GM12878 (cell line): ENCODE results near the gene MORC1.

Experiments
- CEBPZ ChIP-seq: fragments of 150-350 bp; IDR thresholded peaks from 2 replicates; pipeline ENCODE4 v1.6.1; 2016; ENCODE audit warnings: low read depth, low read length
- SMC3 ChIP-seq: IDR thresholded peaks from 2 replicates; pipeline ENCODE4 v1.6.1; 2011; ENCODE audit warnings: low read length, improper control_type of control experiment, borderline replicate concordance
- TAF1 ChIP-seq: IDR thresholded peaks from 2 replicates; pipeline ENCODE4 v1.6.1; 2011; ENCODE audit warnings: mild to moderate bottlenecking, low read depth, low read length, borderline replicate concordance
- TF ChIP-seq, protein P1 (sequence below), 3 experiments: IDR thresholded peaks in 2 of 3; conservative IDR thresholded peaks in 1 of 3; 2 replicates each; pipeline ENCODE4 v1.5.1; 2011; ENCODE audit warnings: low read depth in 3 of 3, low read length in 3 of 3, mild to moderate bottlenecking in 3 of 3, control low read depth in 2 of 3, moderate library complexity in 2 of 3, inconsistent platforms in 1 of 3, mixed read lengths in 1 of 3; ENCODE audit not compliant: control insufficient read depth in 2 of 3, insufficient read depth in 1 of 3; ENCODE audit errors: extremely low read depth in 1 of 3

DNA sequence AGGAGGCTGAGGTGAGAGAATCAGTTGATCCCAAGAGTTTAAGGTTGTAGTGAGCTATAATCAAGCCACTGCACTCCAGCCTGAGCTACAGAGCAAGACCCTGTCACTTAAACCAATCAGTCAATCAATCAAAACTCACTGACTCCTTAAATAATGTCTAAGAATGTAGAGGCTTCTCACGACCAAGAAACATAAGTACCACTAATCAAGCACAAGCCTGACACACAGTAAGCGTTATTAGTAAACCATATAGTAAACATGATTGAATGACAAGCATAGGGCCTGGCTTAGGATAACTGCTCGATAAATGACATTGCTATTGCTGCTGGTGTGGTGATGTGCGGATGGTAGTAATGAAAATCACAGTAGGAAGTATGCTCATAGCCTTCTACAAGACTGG, 48.0 kb upstream of the MORC1 start:
- TF ChIP-seq, protein P1, sequence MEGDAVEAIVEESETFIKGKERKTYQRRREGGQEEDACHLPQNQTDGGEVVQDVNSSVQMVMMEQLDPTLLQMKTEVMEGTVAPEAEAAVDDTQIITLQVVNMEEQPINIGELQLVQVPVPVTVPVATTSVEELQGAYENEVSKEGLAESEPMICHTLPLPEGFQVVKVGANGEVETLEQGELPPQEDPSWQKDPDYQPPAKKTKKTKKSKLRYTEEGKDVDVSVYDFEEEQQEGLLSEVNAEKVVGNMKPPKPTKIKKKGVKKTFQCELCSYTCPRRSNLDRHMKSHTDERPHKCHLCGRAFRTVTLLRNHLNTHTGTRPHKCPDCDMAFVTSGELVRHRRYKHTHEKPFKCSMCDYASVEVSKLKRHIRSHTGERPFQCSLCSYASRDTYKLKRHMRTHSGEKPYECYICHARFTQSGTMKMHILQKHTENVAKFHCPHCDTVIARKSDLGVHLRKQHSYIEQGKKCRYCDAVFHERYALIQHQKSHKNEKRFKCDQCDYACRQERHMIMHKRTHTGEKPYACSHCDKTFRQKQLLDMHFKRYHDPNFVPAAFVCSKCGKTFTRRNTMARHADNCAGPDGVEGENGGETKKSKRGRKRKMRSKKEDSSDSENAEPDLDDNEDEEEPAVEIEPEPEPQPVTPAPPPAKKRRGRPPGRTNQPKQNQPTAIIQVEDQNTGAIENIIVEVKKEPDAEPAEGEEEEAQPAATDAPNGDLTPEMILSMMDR (IDR thresholded peaks at IDR 0.05 in 2 of 3, conservative IDR thresholded peaks at IDR 0.05 in 1 of 3; ENCODE audit: control insufficient read depth in 2 of 3, extremely low read depth in 1 of 3, insufficient read depth in 1 of 3, low read depth in 3 of 3, low read length in 3 of 3), result no peak
- no peak for TF ChIP-seq TAF1
- TF ChIP-seq CEBPZ, result no peak
- TF ChIP-seq SMC3, result no peak
